Islet precursor cell (in vitro differentiated cells): ENCODE data around the gene PCDHGB2.
"Not testable (repeated sequence)": the region's sequence is repeated elsewhere in the genome, so short reads cannot be mapped to it uniquely, and the experiment has no call there.

Experiments used
- DNase-seq: peaks from one replicate; pipeline ENCODE4 v3.0.0-alpha.2; 2018

Gene PCDHGB2

DNA sequence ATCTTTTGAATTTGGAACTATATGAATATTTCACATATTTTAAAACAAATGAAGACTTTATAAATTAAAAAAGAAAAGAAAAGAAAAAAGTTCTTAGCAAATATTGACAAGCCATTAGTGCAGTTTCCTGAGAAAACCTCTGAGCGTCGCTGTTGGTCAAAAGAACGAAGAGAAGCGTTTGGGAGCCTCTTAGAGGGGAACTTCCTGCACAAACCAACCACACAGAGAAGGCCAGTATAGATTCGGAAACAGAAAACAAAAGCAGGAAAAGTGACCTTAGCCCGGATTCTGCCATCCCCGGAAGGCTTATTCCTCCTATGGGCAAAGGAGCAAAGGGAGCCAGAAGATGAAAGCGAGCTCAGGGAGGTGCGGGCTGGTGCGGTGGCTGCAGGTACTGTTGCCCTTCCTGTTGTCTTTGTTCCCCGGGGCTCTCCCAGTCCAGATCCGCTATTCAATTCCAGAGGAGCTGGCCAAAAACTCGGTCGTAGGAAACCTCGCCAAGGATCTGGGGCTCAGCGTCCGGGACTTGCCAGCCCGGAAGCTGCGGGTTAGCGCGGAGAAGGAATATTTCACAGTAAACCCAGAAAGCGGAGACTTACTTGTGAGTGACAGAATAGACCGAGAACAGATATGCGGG is at the start of gene PCDHGB2:
Gene PCDHGB2 (plus strand): TSS at position 205 of the 637 bp plus-strand sequence. CDS start 142 bp downstream, at position 347.
- DNase-seq = no peak

- DNase-seq = no peak
These were observed 46.1 kb upstream of the PCDHGB2 start for GRCh38 chr5:141313711-141314110.

GRCh38 chr5:141316963-141317362 is 42.8 kb upstream of the PCDHGB2 start:
- not testable (repeated sequence) for DNase-seq

DNA sequence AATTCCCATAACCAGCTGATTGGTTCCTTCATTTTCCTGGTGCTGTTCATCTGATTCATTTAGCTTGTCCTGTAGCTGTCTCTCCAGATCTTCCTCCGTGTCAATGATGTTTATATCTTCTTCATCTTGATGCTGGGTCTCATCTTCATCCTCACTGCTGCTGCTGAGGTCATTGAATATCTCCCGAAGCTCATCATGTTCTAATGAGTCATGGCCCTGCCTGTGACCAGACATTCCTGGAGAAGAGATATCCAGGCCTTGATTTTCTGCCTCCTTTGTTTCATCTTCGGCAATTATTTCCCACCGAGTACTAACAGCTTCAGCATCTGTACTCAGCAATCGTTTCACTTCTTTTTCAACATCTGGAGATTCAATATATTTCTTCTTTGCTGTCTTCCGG is 40.6 kb upstream of the PCDHGB2 start:
- DNase-seq = no peak

- DNase-seq = no peak
These were observed 40.1 kb upstream of the PCDHGB2 start for GRCh38 chr5:141319699-141320098.

GRCh38 chr5:141320225-141321169 is 39.3 kb upstream of the PCDHGB2 start, which contains the start of gene TAF7:
TAF7 (minus strand) TSS chr5:141320784; CDS start chr5:141320044, 740 bp downstream.
- peak; percentile 95 for DNase-seq

GRCh38 chr5:141322261-141322660 is 37.5 kb upstream of the PCDHGB2 start:
- DNase-seq = no peak

- DNase-seq = peak; percentile 84
These were observed 33.5 kb upstream of the PCDHGB2 start for GRCh38 chr5:141326088-141326854.

DNA sequence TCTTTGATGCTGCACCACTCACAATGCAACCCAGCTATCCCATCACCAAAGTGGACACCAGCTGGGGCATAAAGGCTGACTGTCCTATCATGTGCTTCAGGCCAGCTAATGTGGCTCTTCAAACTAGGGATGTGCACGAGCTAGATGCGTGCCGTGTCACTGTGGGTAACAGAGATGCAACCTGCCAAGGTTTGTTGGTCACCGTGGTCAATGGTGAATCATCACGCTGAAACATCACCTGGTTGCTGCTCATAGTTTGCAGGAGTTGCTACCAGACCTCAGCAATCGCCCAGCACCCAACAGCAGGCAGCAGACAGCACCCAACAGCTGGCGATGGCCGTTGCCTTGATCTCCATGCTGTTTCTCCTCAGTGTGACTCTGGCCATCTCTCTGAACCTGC is 31.6 kb upstream of the PCDHGB2 start:
- DNase-seq = no peak

GRCh38 chr5:141330299-141331080 is 29.3 kb upstream of the PCDHGB2 start, which contains the start of gene PCDHGA1:
PCDHGA1 (plus strand) TSS chr5:141330514.
- DNase-seq = no peak

- not testable (repeated sequence) for DNase-seq
These were observed 27.2 kb upstream of the PCDHGB2 start for GRCh38 chr5:141332571-141332970.

GRCh38 chr5:141338538-141339306 is 21.1 kb upstream of the PCDHGB2 start, which contains the start of gene PCDHGA2:
PCDHGA2 (plus strand) TSS chr5:141338760.
- DNase-seq = no peak

DNA sequence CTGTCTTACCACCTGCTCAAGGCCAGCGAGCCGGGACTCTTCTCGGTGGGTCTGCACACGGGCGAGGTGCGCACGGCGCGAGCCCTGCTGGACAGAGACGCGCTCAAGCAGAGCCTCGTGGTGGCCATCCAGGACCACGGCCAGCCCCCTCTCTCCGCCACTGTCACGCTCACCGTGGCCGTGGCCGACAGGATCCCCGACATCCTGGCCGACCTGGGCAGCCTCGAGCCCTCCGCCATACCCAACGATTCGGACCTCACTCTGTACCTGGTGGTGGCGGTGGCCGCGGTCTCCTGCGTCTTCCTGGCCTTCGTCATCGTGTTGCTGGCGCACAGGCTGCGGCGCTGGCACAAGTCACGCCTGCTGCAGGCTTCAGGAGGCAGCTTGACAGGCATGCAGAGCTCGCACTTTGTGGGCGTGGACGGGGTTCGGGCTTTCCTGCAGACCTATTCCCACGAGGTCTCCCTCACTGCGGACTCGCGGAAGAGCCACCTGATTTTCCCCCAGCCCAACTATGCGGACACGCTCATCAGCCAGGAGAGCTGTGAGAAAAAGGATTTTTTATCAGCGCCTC is 18.9 kb upstream of the PCDHGB2 start:
- DNase-seq = not testable (repeated sequence)

- no peak for DNase-seq
These were observed 17.0 kb upstream of the PCDHGB2 start for GRCh38 chr5:141342773-141343172.

DNA sequence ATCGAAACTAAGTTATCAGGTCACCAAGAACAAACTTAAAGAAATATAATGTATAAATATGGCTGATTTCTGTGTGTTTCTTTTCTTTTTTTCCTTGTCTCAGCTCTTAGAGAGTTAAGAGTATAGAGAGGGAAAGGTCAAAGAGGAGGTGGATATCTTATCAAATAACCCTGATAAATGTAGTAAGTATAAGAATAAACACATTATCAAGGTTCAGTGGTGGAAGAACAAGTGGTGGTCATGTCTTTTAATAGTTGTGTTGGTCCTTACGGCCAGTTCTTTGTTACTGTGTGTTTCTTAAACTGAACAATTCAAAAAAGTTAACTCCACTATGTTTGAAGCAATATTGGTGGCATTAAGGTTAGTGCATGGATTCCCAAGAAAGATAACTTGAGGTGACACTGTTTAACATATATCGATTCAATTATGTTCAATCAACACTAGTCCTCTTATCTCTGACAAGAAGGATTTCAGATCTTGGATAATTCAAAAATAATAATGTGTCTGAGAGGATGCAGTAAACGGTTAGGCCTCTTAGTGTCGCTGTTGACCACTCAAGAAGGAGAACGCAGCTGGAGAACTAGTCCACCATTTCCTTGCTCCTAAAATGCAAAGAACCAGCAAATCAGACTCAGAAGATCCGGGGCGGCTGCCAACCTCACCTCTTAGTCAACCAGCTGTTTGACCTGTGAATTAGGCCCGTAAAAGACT is 16.4 kb upstream of the PCDHGB2 start, which contains the start of gene PCDHGA3:
Gene PCDHGA3 (plus strand): TSS at position 588 of the 711 bp plus-strand sequence. CDS start 205 bp downstream, outside the sequence.
- no peak for DNase-seq

DNA sequence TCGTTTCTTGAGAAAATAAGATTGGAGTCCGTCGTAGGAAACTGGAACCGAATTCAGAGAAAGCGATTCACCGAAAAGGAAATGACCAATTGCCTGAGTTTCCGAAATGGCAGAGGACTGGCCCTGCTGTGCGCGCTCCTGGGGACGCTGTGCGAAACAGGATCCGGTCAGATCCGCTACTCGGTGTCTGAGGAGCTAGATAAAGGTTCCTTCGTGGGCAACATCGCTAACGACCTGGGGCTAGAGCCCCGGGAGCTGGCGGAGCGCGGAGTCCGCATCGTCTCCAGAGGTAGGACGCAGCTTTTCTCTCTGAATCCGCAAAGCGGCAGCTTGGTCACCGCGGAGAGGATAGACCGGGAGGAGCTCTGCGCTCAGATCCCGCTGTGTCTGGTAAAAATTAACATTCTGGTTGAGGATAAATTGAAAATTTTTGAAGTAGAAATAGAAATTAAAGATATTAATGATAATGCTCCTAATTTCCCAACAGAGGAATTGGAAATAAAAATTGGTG is 15.8 kb upstream of the PCDHGB2 start:
- no peak for DNase-seq

DNA sequence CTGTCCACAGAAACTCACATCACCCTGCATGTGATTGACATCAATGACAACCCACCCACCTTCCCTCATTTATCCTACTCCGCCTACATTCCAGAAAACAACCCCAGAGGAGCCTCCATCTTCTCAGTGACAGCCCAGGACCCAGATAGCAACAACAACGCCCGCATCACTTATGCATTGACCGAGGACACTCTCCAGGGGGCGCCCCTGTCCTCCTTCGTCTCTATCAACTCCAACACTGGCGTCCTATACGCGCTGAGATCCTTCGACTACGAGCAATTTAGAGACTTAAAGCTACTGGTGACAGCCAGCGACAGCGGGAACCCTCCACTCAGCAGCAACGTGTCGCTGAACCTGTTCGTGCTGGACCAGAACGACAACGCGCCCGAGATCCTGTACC is 14.5 kb upstream of the PCDHGB2 start:
- DNase-seq = no peak

DNA sequence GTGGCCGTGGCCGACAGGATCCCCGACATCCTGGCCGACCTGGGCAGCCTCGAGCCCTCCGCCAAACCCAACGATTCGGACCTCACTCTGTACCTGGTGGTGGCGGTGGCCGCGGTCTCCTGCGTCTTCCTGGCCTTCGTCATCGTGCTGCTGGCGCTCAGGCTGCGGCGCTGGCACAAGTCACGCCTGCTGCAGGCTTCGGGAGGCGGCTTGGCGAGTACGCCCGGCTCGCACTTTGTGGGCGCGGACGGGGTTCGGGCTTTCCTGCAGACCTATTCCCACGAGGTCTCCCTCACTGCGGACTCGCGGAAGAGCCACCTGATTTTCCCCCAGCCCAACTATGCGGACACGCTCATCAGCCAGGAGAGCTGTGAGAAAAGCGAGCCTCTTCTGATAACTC is 13.8 kb upstream of the PCDHGB2 start:
- not testable (repeated sequence) for DNase-seq

- peak; percentile 73 for DNase-seq
These were observed 9.7 kb upstream of the PCDHGB2 start, which contains the start of gene PCDHGB1 for GRCh38 chr5:141349917-141350619. PCDHGB1 (plus strand) TSS chr5:141350099; CDS start chr5:141350261, 162 bp downstream.
